OCI-LY1 (cell line): Measurements from ENCODE around the gene SIRT7.

Source experiments
- H2AFZ ChIP-seq: fragments of 200-600 bp; sonication (generic), shearing (Covaris generic); 2 replicates; pipeline ENCODE4 v1.6.0; 2014; ENCODE audit warnings: antibody characterized with exemption, mild to moderate bottlenecking, low read length
- H3F3A ChIP-seq: fragments of 200-600 bp; sonication (generic), shearing (Covaris generic); 2 replicates; pipeline ENCODE4 v1.6.0; 2014; ENCODE audit warnings: mild to moderate bottlenecking, antibody characterized with exemption, low read length, moderate library complexity; ENCODE audit not compliant: insufficient read depth
- H3K27ac ChIP-seq: fragments of 200-600 bp; sonication (generic); 2 replicates; pipeline ENCODE4 v1.5.1; 2014; ENCODE audit warnings: low read length, mixed run types, mild to moderate bottlenecking, low read depth; ENCODE audit not compliant: poor library complexity, severe bottlenecking
- H3K27me3 ChIP-seq: fragments of 200-600 bp; sonication (generic); 2 replicates; pipeline ENCODE4 v1.6.0; 2014; ENCODE audit warnings: antibody characterized with exemption, mild to moderate bottlenecking, low read length, moderate library complexity; ENCODE audit not compliant: insufficient read depth
- H3K36me3 ChIP-seq: fragments of 200-600 bp; sonication (generic); 2 replicates; pipeline ENCODE4 v1.6.1; 2014; ENCODE audit warnings: mild to moderate bottlenecking, antibody characterized with exemption, low read length, moderate library complexity, mixed read lengths; ENCODE audit not compliant: insufficient read depth
- H3K4me1 ChIP-seq: fragments of 200-600 bp; sonication (generic); 2 replicates; pipeline ENCODE4 v1.5.1; 2014; ENCODE audit warnings: mild to moderate bottlenecking, low read length, moderate library complexity; ENCODE audit not compliant: insufficient read depth, severe bottlenecking
- H3K4me2 ChIP-seq: fragments of 200-600 bp; sonication (generic), shearing (Covaris generic); 2 replicates; pipeline ENCODE4 v1.6.1; 2014; ENCODE audit warnings: low read length
- H3K4me3 ChIP-seq: fragments of 200-600 bp; sonication (generic); 2 replicates; pipeline ENCODE4 v1.5.1; 2014; ENCODE audit warnings: low read length, low read depth, mild to moderate bottlenecking, mixed read lengths; ENCODE audit not compliant: poor library complexity, severe bottlenecking
- H3K79me2 ChIP-seq: fragments of 200-600 bp; shearing (Covaris generic); 2 replicates; pipeline ENCODE4 v1.6.1; 2016; ENCODE audit warnings: mixed run types, low read length, mixed read lengths; ENCODE audit not compliant: insufficient read depth
- H3K9ac ChIP-seq: fragments of 200-600 bp; sonication (generic), shearing (Covaris generic); 2 replicates; pipeline ENCODE4 v1.6.1; 2014; ENCODE audit warnings: mild to moderate bottlenecking, low read length, mixed read lengths
- H3K9me2 ChIP-seq: fragments of 200-600 bp; sonication (generic), shearing (Covaris generic); 2 replicates; pipeline ENCODE4 v1.6.1; 2014; ENCODE audit warnings: low read depth, mild to moderate bottlenecking, low read length, mixed read lengths
- H3K9me3 ChIP-seq: fragments of 200-600 bp; shearing (Covaris generic); 2 replicates; pipeline ENCODE4 v1.6.1; 2014; ENCODE audit warnings: low read length, mixed read lengths
- H4K20me1 ChIP-seq: fragments of 200-600 bp; sonication (generic), shearing (Covaris generic); 2 replicates; pipeline ENCODE4 v1.6.0; 2016; ENCODE audit warnings: mild to moderate bottlenecking, low read length; ENCODE audit not compliant: insufficient read depth
- CTCF ChIP-seq: fragments of 200-600 bp; sonication (generic), shearing (Covaris generic); IDR thresholded peaks from 2 replicates; pipeline ENCODE4 v1.5.1; 2017; ENCODE audit warnings: mild to moderate bottlenecking, antibody characterized with exemption, low read length, moderate library complexity, mixed read lengths
- EZH2 ChIP-seq: fragments of 200-600 bp; sonication (generic), shearing (Covaris generic); IDR thresholded peaks from 2 replicates; pipeline ENCODE4 v1.8.0; 2017; ENCODE audit warnings: borderline replicate concordance, mixed run types, mild to moderate bottlenecking, antibody characterized with exemption, low read length, moderate library complexity, mixed read lengths

Gene SIRT7

DNA sequence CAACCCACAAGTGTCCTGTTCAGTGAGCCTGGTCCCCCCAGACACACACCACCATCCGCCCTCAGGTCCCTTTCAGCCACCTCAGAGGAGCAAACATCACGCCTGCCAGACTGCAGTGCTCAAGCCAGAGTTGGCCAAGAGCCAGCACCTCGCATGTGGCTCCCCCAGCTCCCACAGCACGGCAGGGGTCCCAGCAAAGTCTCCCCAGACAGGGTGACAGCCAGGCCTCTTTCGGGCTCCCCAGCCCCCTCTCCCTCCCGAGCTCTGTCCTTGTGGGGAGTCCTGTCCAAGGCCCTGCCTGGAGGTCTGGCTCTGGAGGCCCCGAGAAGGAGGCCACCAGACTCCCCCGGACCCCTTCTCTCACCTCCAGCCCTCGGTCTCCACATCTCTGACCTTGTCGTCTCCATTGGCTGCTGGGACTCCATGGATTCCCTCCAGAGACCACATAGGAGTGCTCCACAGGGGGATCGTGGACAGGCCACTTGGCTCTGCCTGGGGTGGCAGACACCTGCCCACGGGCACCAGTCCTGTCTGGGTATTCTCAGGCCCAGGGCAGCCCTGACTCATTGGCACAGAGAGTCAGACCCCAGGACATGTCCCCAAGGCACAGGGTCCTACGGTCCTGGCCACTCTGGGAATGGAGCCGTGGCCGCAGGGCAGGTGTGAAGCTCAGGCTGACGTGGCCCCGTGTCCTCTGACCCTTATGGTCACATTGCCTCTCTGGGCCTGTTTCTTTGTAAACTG, 30.8 kb upstream of the SIRT7 start:
- Histone ChIP-seq H4K20me1 (no peaks in the 10 kb centered on the region), H3K4me3 (no peak overlapping the region), H3F3A (no peaks in the 10 kb centered on the region), H3K36me3 (no peaks in the 10 kb centered on the region), H3K9me2 (no peaks in the 10 kb centered on the region), H3K9ac (no peak overlapping the region), H3K79me2 (no peaks in the 10 kb centered on the region), H3K4me1 (no peaks in the 10 kb centered on the region), H3K4me2 (no peak overlapping the region), H3K27me3 (peaks cover 6% of the 10 kb centered on the region; the same call in 1 of the 2 replicates), H2AFZ (no peak overlapping the region), H3K9me3 (no peaks in the 10 kb centered on the region), H3K27ac (no peak overlapping the region)
- TF ChIP-seq CTCF (no peak), EZH2 (no peak)

- Histone ChIP-seq H3F3A (no peaks in the 10 kb centered on the region), H3K79me2 (no peaks in the 10 kb centered on the region), H3K36me3 (no peaks in the 10 kb centered on the region), H3K27me3 (peaks cover 6% of the 10 kb centered on the region; the same call in 1 of the 2 replicates), H2AFZ (no peak within 1 kb of the TSS), H3K4me3 (no peak within 1 kb of the TSS), H3K9ac (no peak within 1 kb of the TSS), H3K9me3 (no peaks in the 10 kb centered on the region), H3K9me2 (no peaks in the 10 kb centered on the region), H3K4me1 (no peaks in the 10 kb centered on the region), H3K27ac (no peak within 1 kb of the TSS), H3K4me2 (no peak within 1 kb of the TSS), H4K20me1 (no peaks in the 10 kb centered on the region)
- TF ChIP-seq CTCF (no peak), EZH2 (no peak)
Measured at GRCh38 chr17:81947189-81947588, 29.2 kb upstream of the SIRT7 start, which contains the start of gene MYADML2. Gene MYADML2, minus strand, starts transcription at chr17:81947233. Its CDS starts 5,492 bp downstream, at chr17:81941741.

- peaks cover 6% of the 10 kb centered on the region for H3K4me1 ChIP-seq
- H2AFZ ChIP-seq = no peak overlapping the region
Measured at GRCh38 chr17:81944858-81945257, 26.9 kb upstream of the SIRT7 start.

More at GRCh38 chr17:81944858-81945257, 26.9 kb upstream of the SIRT7 start:
- Histone ChIP-seq H3K9me3 (no peaks in the 10 kb centered on the region), H3K79me2 (no peaks in the 10 kb centered on the region), H3K36me3 (no peaks in the 10 kb centered on the region), H3K4me2 (no peak overlapping the region), H4K20me1 (no peaks in the 10 kb centered on the region), H3K27me3 (peaks cover 6% of the 10 kb centered on the region; the same call in 1 of the 2 replicates), H3K9ac (no peak overlapping the region), H3K4me3 (no peak overlapping the region), H3K27ac (no peak overlapping the region), H3K9me2 (no peaks in the 10 kb centered on the region), H3F3A (no peaks in the 10 kb centered on the region)
- TF ChIP-seq EZH2 (no peak), CTCF (no peak)
